Nephron progenitor cell (in vitro differentiated cells): ENCODE measurements around the gene IGSF9B.

Source experiments
- DNase-seq: peaks from one replicate; pipeline ENCODE4 v3.0.0; 2021
- H3K27ac Mint-ChIP-seq: 2 replicates; pipeline ENCODE4 v1.8.0; 2021; ENCODE audit warnings: mild to moderate bottlenecking, moderate library complexity, mixed read lengths
- H3K27me3 Mint-ChIP-seq: 2 replicates; pipeline ENCODE4 v1.8.0; 2021; ENCODE audit warnings: mild to moderate bottlenecking, low read depth, mixed read lengths; ENCODE audit not compliant: poor library complexity
- H3K36me3 Mint-ChIP-seq: 2 replicates; pipeline ENCODE4 v1.8.0; 2021; ENCODE audit warnings: low read depth, mixed read lengths
- H3K4me1 Mint-ChIP-seq: 2 replicates; pipeline ENCODE4 v1.8.0; 2021; ENCODE audit warnings: mixed read lengths
- H3K4me3 Mint-ChIP-seq: 2 replicates; pipeline ENCODE4 v1.8.0; 2021; ENCODE audit warnings: mild to moderate bottlenecking, moderate library complexity, mixed read lengths
- H3K9me3 Mint-ChIP-seq: 2 replicates; pipeline ENCODE4 v1.8.0; 2021; ENCODE audit warnings: mild to moderate bottlenecking, moderate library complexity, mixed read lengths
- CTCF ChIP-seq: fragments of 200-600 bp; sonication (generic); IDR thresholded peaks from 2 replicates; pipeline ENCODE4 v1.5.0; 2021; ENCODE audit warnings: antibody characterized with exemption

IGSF9B gene

DNA sequence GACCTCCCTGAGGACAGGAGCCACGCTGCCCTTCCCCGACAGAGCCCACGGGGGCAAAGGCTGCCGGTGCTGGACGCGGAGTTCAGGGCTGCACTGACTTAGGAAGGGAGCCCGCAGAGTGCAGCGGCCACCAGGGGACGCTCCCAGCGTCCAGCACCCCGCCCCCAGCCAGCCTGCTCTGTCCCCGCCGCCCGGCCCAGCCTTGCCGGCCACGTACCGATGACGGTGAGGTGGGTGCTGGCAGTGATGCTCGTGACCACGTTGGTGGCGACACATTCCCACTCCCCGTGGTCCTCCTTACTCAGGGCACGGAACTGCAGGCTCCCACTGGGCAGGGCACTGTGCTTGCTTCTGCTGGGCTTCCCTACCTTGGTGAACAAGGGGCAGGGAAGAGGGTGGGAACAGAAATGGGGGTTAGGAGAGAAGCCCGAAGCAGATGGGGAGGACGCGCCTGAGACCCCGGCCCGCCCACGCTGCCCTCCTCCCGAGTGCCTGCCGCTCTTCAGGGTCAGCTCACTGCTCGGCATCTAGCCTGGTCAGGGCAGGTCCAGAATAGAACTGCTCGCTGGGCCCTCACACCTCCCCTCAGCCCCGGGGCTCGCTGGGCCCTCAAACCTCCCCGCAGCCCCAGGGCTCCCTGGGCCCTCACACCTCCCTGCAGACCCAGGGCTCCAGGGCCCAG lies 25.9 kb downstream of the IGSF9B start:
- peaks cover 5% of the 10 kb centered on the region for H3K27me3 Mint-ChIP-seq
- DNase-seq = peak; percentile 62

GRCh38 chr11:133930053-133930766 lies 26.6 kb downstream of the IGSF9B start:
- H3K9me3 Mint-ChIP-seq = no peaks in the 10 kb centered on the region
- no peak overlapping the region for H3K4me3 Mint-ChIP-seq
- no peak overlapping the region for H3K27ac Mint-ChIP-seq
- H3K4me1 Mint-ChIP-seq = peaks cover 35% of the 10 kb centered on the region
- H3K27me3 Mint-ChIP-seq = peaks cover 5% of the 10 kb centered on the region
- no peak for DNase-seq
- H3K36me3 Mint-ChIP-seq = peaks cover 19% of the 10 kb centered on the region
- no peak for TF ChIP-seq CTCF

More for the DNA sequence above, 25.9 kb downstream of the IGSF9B start:
- no peak overlapping the region for H3K27ac Mint-ChIP-seq
- no peaks in the 10 kb centered on the region for H3K9me3 Mint-ChIP-seq
- H3K4me3 Mint-ChIP-seq = no peak overlapping the region
- TF ChIP-seq CTCF = peak; percentile 53
- peaks cover 12% of the 10 kb centered on the region for H3K36me3 Mint-ChIP-seq
- H3K4me1 Mint-ChIP-seq = peaks cover 42% of the 10 kb centered on the region

DNA sequence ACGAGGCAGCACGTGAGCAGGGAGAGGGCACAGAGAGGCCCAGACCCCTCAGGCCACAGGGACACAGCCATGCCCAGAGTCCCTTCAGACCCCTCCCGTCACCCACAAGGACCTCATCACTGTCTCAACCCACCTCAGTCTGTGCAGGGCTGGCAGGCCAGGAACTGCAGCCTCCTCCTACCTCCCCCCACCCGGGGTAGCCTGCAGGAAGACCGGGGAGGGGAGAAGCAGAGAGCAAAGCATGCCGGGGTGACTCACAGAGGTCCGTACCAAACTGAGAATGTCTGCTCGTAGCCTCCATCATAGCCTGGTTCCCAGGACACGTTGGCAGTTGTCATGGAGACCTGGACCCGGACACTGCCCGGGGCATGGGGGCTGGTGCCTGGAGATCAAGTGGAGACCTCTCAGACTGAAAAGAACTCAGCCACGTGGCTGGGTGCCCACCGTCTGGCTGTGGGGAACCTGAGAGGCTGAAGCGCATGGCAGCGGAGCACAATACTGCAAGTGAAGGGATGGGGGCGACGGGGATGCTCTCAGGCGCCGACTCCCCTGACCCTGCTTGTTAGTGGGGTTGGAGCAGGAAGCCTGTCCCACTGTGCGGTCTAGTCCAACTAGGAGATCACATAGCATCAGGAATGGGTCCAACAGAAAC lies 27.2 kb downstream of the IGSF9B start:
- Mint-ChIP-seq H3K27me3 (peaks cover 5% of the 10 kb centered on the region), H3K9me3 (no peaks in the 10 kb centered on the region), H3K36me3 (peaks cover 21% of the 10 kb centered on the region), H3K4me3 (no peak overlapping the region), H3K27ac (no peak overlapping the region), H3K4me1 (peaks cover 28% of the 10 kb centered on the region)
- DNase-seq = no peak
- no peak for TF ChIP-seq CTCF

DNA sequence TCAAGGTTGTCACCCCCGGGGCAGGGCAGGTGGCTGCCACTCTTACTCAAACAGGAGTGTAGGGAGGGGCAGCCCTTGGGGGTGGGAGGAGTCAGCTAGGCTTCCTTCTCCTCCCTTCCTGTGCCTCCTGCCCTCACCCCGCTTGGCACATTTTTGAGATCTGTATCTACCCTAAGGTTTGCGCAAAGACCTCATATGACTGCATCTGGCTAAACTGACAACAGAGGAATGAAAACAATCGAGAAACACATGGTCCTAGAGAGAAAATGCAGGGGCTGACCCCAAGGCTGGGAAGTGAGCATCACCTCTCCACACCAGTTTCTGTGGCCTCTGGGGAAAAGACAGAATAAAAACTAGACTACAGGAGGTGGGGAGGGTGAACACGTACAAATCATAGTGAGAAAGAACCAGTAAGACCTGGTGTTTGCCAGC lies 28.1 kb downstream of the IGSF9B start:
- H3K27me3 Mint-ChIP-seq = peaks cover 5% of the 10 kb centered on the region
- DNase-seq = no peak
- no peak overlapping the region for H3K27ac Mint-ChIP-seq
- peaks cover 25% of the 10 kb centered on the region for H3K36me3 Mint-ChIP-seq
- H3K9me3 Mint-ChIP-seq = no peaks in the 10 kb centered on the region
- no peak for TF ChIP-seq CTCF
- H3K4me1 Mint-ChIP-seq = peaks cover 20% of the 10 kb centered on the region
- H3K4me3 Mint-ChIP-seq = no peak overlapping the region

DNA sequence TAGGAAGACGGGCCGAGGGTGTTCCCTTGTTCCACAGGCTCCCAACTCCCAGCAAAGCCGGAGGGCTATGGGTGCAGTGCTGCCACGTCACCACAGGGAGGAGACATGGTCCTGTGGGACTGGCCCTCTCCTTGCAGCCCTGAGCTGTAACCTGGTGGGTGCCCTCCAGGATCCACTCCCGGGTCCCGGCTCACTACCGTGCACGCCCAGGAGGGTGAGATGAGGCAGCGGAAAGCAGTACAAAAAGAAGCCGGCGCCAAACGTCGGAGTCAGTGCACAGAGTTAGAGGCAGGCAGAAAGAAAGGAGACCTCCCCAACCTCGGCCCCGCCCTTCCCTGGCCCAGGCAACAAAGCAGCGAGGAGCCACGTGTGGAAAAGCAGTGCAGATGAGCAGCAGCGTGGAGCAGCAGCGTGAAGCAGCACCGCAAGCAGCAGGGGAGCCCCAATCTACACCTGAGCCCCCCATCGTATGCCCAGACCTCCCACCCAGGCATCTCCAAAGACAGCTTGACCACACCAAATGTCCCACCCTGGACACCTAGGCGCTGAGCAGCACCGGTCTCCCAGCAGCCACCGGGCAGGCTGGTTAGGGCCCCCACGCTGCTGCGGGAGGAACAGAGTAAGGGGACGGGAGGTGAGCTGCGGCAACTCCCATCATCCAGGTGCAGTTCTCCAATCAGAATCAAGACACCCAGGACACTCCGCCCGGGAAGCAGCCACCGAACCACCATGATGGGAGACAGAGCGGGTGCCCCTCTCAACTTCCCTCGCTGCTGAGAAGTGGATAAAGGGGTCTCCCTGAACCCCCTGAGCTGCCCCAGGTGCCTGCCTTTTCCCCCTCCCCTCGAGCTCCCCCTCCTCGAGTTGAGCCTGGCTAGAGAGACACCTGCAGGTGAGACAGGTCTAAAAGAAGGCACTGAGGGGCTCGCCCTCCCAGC lies 28.8 kb downstream of the IGSF9B start:
- no peak overlapping the region for H3K4me3 Mint-ChIP-seq
- peaks cover 5% of the 10 kb centered on the region for H3K27me3 Mint-ChIP-seq
- peaks cover 13% of the 10 kb centered on the region for H3K4me1 Mint-ChIP-seq
- peak; percentile 87 for TF ChIP-seq CTCF
- H3K36me3 Mint-ChIP-seq = peaks cover 29% of the 10 kb centered on the region
- H3K9me3 Mint-ChIP-seq = no peaks in the 10 kb centered on the region
- peak; percentile 80 for DNase-seq
- H3K27ac Mint-ChIP-seq = no peak overlapping the region
